Psoas muscle (tissue), 8 donors: ENCODE results near the gene TACSTD2. TPM values are rescaled to one million over a fixed set of nuclear protein-coding genes. Genes with fewer than 3 reads are reported as not detected.
"Not testable (repeated sequence)": the region's sequence is repeated elsewhere in the genome, so short reads cannot be mapped to it uniquely, and the experiment has no call there.

Experiments used
- ATAC-seq, 4 donors: fragments of 200-7000 bp; cut with Tn5 transposase; one replicate each; pipeline ENCODE4 v1.9.1; 2020; ENCODE audit warnings: moderate library complexity in 3 of 4, mild to moderate bottlenecking in 2 of 4
- DNase-seq, 2 donors: peaks; one replicate each; pipeline ENCODE4 v3.0.0-alpha.2; 2020
- H3K27ac ChIP-seq: fragments of 200-600 bp; one replicate; pipeline ENCODE4 v1.8.0; 2022
- H3K27me3 ChIP-seq, 3 donors: fragments of 200-600 bp in 1 of 3; one replicate each; pipeline versions ENCODE4 v1.6.1 to v1.8.0; 2013 to 2022; ENCODE audit warnings: low read length in 2 of 3, mild to moderate bottlenecking in 2 of 3, moderate library complexity in 1 of 3; ENCODE audit not compliant: insufficient read depth in 3 of 3
- H3K36me3 ChIP-seq, 2 donors: fragments of 200-600 bp in 1 of 2; one replicate each; pipeline versions ENCODE4 v1.6.1 to v1.8.0; 2013 to 2022; ENCODE audit warnings: low read depth in 1 of 2, mild to moderate bottlenecking in 1 of 2, moderate library complexity in 1 of 2; ENCODE audit not compliant: insufficient read depth in 1 of 2
- H3K4me1 ChIP-seq: fragments of 200-600 bp; one replicate; pipeline ENCODE4 v1.8.0; 2022
- H3K4me3 ChIP-seq: fragments of 200-600 bp; one replicate; pipeline ENCODE4 v1.8.0; 2022; ENCODE audit warnings: mild to moderate bottlenecking
- H3K9me3 ChIP-seq: fragments of 200-600 bp; one replicate; pipeline ENCODE4 v1.8.0; 2022
- CTCF ChIP-seq: fragments of 200-600 bp; IDR thresholded peaks from one replicate; pipeline ENCODE4 v1.8.0; 2022; ENCODE audit warnings: antibody characterized with exemption
- WGBS, 3 donors: extraction: QIAGEN DNeasy Blood & Tissue Kit; methylation state at CpG; one replicate each; pipeline versions ENCODE4 v1.1.6 to v1.1.7; 2013; 5-methylcytosine and 5-hydroxymethylcytosine counted together
- intact Hi-C, 2 donors: fragments of 100-400 bp; cut with DNase I; formaldehyde crosslinking; loops; one replicate each; pipeline versions ENCODE4 v1.11.0 to v1.14.2; 2022
- polyA plus RNA-seq, 3 donors: library from polyadenylated mRNA; stranded (reverse); fragments of 200-250 nt; gene quantifications; one replicate each; pipeline ENCODE4 v1.2.3, GENCODE V29; 2013
- total RNA-seq, 4 donors: library from RNA; stranded (reverse); fragmentation: NEBNext Ultra II Directional in 2 of 4; extraction: Animal tissue kit (Norgen Biotek cat#: 25700) in 2 of 4; gene quantifications; one replicate each; pipeline versions ENCODE4 v1.2.1 to v1.2.4, GENCODE V29; 2021 to 2023
- donor health status: healthy with polysubstance abuse.
- donor health status: DM: no; HTN: no; CAD: no; lungs with moderate emphysema.
- donor health status: Bipolar disorder and iron deficiency.
- donor health status: healthy.
- donor health status: DM: yes; HTN: yes; CAD: no.
- donor health status: DM: no; HTN: no; CAD: no.
- donor health status: DM: no; HTN: no; CAD: no.
- donor health status: DM: yes; HTN: yes; CAD: no.

The TACSTD2 gene
- total and polyA plus RNA-seq, 7 donors = 0.12 to 0.34 (median 0.22) TPM

GRCh38 chr1:58545591-58546519 is 31.2 kb downstream of the TACSTD2 start:
- WGBS, 3 donors = 1% methylated on average over 33 to 43 of the region's 43 CpGs
- TF ChIP-seq CTCF = no peak
- no peaks in the 10 kb centered on the region for H3K9me3 ChIP-seq
- H3K36me3 ChIP-seq = no peaks in the 10 kb centered on the region
- H3K27ac ChIP-seq = peak overlapping the region; percentile 98
- peak overlapping the region; percentile 81 for H3K4me3 ChIP-seq
- H3K27me3 ChIP-seq = no peaks in the 10 kb centered on the region
- peak; percentile 85 to 93 (median 92) for ATAC-seq
- DNase-seq = peak; percentile 83 to 92
- peaks cover 6% of the 10 kb centered on the region for H3K4me1 ChIP-seq
- intact Hi-C loops = loop anchor here (2.0 to 10.0 kb wide), 2 partner anchors 29 to 109 kb away; no protein-coding TSS in a partner anchor

- ATAC-seq (no peak), DNase-seq (no peak)
- no peaks in the 10 kb centered on the region for H3K27me3 ChIP-seq
- no peaks in the 10 kb centered on the region for H3K9me3 ChIP-seq
- H3K27ac ChIP-seq = no peak overlapping the region
- no peak overlapping the region for H3K4me3 ChIP-seq
- no peak for TF ChIP-seq CTCF
- WGBS, 3 donors = 79 to 98% (median 83%) methylated on average over 1 of the region's 1 CpG
- peaks cover 0 to 7% of the 10 kb centered on the region in 2 donors for H3K36me3 ChIP-seq
- intact Hi-C loops = loop anchor here (10.0 kb wide), 1 partner anchor 112 kb away; no protein-coding TSS in a partner anchor
- H3K4me1 ChIP-seq = peaks cover 6% of the 10 kb centered on the region
Observed at GRCh38 chr1:58543260-58543659, 33.8 kb downstream of the TACSTD2 start.

- WGBS, 3 donors = 83 to 87% (median 87%) methylated on average over 2 of the region's 2 CpGs
- no peak for TF ChIP-seq CTCF
- H3K36me3 ChIP-seq = peaks cover 0 to 21% of the 10 kb centered on the region in 2 donors
- H3K9me3 ChIP-seq = no peaks in the 10 kb centered on the region
- ATAC-seq (no peak), DNase-seq (no peak)
- intact Hi-C loops = loop anchor here in 1 of 2 donors (2.0 kb wide), 1 partner anchor 19 kb away; no protein-coding TSS in a partner anchor
- no peak overlapping the region for H3K4me3 ChIP-seq
- no peak overlapping the region for H3K27ac ChIP-seq
- H3K4me1 ChIP-seq = no peaks in the 10 kb centered on the region
- H3K27me3 ChIP-seq = no peaks in the 10 kb centered on the region
Observed at GRCh38 chr1:58539553-58539952, 37.5 kb downstream of the TACSTD2 start.

- Histone ChIP-seq H3K36me3 (peaks cover 0 to 21% of the 10 kb centered on the region in 2 donors), H3K4me1 (no peaks in the 10 kb centered on the region), H3K9me3 (no peaks in the 10 kb centered on the region), H3K27ac (no peak overlapping the region), H3K4me3 (no peak overlapping the region), H3K27me3 (no peaks in the 10 kb centered on the region)
- intact Hi-C loops = loop anchor here in 1 of 2 donors (2.0 kb wide), 1 partner anchor 18 kb away; no protein-coding TSS in a partner anchor
- 79 to 86% (median 81%) methylated on average over 3 of the region's 3 CpGs for WGBS, 3 donors
- DNase-seq (no peak), ATAC-seq (no peak)
- TF ChIP-seq CTCF = no peak
Observed at GRCh38 chr1:58538821-58539220, 38.2 kb downstream of the TACSTD2 start.

- H3K9me3 ChIP-seq, intact Hi-C loops, ATAC-seq, H3K4me3 ChIP-seq, H3K27ac ChIP-seq, H3K27me3 ChIP-seq, DNase-seq, H3K4me1 ChIP-seq: not testable (repeated sequence)
- WGBS, 3 donors = 94 to 95% (median 95%) methylated on average over 1 of the region's 1 CpG
- H3K36me3 ChIP-seq = peaks cover 0 to 32% of the 10 kb centered on the region in 2 donors
Observed at GRCh38 chr1:58531842-58532241, 45.2 kb downstream of the TACSTD2 start.
